ENCODE data around the gene IDUA. TPM values are rescaled to one million over a fixed set of nuclear protein-coding genes. Genes with fewer than 3 reads are reported as not detected.
"Not testable (repeated sequence)": the region's sequence is repeated elsewhere in the genome, so short reads cannot be mapped to it uniquely, and the experiment has no call there.

The IDUA gene
- polyA plus RNA-seq, 12 donors, result 6.8 to 19.7 (median 11.1) TPM; not detected in 1

DNA sequence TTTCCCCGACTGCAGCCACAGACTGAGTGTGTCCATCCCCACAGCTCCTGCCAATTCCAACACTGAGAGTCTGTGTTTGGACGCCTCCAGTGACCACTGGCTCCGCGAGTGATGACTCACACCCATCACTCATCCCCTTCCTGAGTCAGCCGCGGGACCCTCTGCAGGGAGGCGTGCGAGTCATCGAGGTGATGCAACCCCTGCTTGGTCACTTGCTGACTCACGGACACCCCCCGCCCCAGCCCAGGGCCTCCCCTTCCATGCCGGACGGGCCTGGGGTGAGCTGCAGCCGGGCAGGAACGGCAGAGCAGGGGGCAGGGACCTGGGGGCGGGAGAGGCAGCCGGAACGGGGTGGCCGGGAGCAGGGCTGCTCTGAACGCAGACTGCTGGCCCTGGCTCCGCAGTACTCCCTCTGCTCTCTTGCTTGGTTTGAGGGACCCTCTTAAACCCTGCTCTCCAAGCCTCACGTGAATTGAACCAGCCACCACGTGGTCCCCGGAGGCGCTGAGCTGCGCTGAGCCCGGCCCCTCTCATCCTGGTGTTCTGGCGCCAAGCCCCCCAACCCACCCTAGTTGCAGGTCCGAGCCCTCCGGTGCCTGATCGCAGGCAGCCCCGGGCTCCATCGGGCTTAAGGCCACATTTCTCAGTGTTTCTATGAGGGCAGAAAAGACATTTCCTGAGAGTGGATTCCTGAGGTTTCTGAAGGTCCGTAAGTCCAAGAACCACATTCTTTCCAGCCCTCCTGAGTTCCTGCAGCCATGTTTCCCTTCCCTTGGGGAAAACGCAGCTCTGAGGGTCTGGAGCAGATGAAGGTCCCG, 57.0 kb downstream of the IDUA start:
- DNase-seq, result peak; percentile 81

GRCh38 chr4:1044469-1045192, 57.8 kb downstream of the IDUA start:
- DNase-seq, result no peak

GRCh38 chr4:1045193-1045594, 58.4 kb downstream of the IDUA start:
- no peak for DNase-seq

DNA sequence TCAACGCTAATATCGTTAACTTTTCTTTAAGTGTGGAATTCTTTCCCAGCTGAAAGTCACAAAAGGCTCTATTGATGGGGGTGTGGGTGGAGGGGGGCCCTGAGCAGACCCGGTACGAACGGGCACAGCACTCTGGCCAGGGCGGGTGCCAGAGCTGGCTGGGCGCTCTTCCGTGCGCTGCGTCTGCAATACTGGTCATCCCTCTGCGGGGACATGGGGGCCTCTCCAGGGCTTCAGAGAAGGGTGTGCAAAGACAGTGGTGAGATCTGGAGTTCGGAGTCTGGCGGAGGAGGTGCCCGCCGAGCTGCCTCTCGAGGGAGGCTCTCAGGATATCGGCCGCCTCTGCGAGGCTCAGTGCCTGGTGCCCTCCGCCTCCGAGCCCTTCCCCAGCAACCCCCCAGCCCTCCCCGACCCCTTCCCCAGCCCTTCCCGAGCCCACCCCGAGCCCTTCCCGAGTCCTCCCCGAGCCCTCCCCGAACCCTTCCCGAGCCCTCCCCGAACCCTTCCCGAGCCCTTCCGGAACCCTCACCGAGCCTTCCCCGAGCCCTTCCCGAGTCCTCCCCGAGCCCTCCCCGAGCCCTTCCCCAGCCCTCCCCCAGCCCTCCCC, 58.9 kb downstream of the IDUA start:
- DNase-seq, result no peak

- DNase-seq, result peak; percentile 85
Observed at GRCh38 chr4:1046581-1047011, 59.8 kb downstream of the IDUA start.

DNA sequence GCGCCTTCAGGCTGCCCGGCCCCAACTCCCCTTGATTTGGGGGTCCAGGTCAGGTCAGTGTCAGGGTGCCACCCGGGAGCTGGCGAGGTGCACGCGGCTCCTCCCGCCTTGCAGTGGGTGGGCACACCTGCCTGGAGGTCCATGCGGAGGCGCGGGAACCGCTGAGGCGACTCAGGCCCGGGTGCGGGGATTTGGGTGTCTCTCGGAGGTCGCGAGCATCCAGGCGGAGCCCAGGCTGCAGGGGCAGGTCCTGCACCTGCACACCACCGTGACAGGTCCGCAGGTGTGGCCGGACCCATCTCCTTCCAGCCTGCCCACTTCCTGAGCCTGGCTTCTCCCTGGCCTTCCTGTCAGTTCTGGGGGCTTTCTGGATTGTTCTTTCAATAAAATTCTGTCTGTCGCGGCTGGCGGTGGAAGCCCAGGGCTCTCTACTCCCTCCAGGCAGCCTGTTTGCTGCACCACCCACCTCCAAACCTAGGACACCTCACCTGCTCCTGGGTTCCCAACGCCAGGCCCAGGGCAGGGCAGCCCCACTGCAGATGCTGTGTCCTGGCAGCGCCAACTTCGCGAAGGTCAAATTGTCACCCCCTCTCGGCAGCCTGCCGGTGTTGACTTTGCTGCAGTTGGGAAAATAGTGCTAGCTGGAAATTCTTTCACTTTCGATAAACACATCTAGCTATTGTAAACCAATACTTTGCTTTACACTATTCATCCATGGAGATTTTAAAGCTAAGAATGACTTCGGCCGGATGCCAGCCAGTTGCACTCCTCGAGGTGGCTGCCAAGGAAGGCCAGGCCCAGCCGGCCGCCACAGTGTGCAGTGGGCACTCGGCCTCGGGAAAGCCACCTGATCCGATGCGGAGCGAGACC, 60.5 kb downstream of the IDUA start:
- DNase-seq, result no peak

GRCh38 chr4:1047976-1048772, 61.3 kb downstream of the IDUA start:
- DNase-seq, result no peak

DNA sequence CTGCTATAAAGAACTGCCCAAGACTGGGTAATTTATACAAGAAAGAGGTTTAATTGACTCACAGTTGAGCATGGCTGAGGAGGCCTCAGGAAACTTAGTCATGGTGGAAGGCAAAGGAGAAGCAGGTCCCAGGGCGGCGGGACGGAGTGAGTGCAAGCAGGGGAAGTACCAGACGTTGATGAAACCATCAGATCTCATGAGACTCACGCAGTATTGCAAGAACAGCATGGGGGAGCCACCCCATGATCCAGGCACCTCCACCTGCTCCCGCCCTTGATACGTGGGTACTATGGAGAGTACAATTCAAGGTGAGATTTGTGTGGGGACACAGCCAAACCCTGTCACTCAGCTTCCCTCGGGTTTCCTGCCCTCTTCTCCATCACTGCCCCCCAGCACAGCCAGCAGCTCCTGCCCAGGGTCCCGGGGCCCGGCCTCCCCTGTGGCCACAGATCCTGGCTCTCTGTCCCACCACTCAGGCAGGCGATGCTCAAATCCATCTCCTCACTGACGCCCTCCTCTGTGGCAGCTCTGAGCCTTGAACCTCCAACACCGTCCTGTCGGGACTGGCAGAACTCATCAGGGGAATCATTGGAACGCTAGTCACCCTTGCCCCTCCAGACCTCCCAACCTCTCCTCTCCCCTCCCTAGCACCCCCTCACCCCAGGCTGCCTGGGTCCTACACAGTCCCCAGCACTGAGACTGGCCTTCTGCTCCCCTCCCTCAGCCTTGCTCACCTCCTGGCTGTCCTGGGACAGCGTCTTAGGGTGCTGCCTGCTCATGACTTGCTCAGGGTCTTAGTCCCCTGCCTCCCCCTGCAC, 62.1 kb downstream of the IDUA start:
- DNase-seq, result no peak

- DNase-seq, result no peak
Observed at GRCh38 chr4:1049591-1049905, 62.7 kb downstream of the IDUA start.

- DNase-seq, result no peak
Observed at GRCh38 chr4:1050486-1051213, 63.8 kb downstream of the IDUA start.

- no peak for DNase-seq
Observed at GRCh38 chr4:1051472-1051871, 64.6 kb downstream of the IDUA start.

DNA sequence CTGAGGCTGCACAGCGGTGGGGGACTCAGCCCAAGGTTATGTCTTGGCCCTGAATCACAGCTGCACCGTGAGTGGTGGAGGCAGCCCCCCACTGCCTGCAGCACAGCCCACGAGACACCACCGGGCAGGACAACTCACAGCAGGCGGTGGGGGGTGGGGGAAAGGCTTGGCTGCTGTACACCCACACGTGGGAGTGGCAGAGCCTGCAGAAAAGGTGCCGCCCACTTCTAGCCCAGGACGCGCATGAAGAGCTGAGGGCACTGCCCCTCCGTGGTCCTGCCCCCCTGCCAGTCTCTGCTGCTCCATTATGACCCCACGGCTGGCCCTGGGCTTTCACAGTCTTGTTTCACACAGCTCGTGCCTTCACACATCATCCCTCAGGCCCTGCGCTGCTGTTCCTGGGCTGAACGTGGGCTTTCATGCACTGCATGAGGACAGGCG, 65.4 kb downstream of the IDUA start:
- no peak for DNase-seq

DNA sequence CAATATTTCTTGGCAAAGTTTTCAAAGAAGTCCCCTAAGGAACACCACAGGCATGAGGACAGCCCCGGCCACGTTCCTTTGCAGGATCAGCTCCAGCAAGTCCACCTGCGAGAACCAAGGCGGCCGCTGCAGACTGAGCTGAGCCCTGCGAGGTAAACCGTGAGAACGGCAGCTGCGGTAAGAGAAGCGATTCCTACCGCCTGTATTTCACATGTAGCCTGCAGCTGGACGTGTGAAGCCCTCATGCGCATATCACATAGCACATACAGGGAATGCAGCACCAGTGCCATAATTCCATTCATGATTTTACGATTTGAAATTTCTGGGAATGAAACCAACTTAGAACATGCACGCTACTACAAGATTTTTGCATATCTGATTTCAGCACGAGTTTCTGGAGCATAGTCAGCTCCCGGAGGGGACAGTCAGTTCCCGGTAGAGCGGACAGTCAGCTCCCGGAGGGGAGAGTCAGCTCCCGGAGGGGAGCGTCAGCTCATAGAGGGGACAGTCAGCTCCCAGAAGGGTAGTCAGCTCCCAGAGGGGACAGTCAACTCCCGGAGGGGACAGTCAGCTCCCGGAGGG, 66.3 kb downstream of the IDUA start:
- DNase-seq, result peak; percentile 74

DNA sequence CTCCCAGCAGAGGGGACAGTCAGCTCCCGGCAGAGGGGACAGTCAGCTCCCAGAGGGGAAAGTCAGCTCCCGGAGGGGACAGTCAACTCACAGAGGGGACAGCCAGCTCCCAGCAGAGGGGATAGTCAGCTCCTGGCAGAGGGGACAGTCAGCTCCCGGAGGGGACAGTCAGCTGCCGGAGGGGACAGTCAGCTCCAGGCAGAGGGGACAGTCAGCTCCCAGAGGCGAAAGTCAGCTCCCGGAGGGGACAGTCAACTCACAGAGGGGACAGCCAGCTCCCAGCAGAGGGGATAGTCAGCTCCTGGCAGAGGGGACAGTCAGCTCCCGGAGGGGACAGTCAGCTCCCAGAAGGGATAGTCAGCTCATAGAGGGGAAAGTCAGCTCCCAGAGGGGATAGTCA, 67.0 kb downstream of the IDUA start:
- DNase-seq, result not testable (repeated sequence)

Other genes starting within 250 kb of the IDUA start
- gene CPLX1, start 160.9 kb upstream of the IDUA start, polyA plus RNA-seq (ENCODE audit: insufficient read length in 12 of 12), result 1 to 10 TPM in 1 of 12 donors, under 1 TPM in 9, not detected in 2; 0.12 to 1.7 (median 0.33) TPM
- gene GAK, start 54.7 kb upstream of the IDUA start, polyA plus RNA-seq (ENCODE audit: insufficient read length in 12 of 12), result 10 to 100 TPM in 11 of 12 donors, not detected in 1; 21.9 to 63.2 (median 31.1) TPM
- 10 to 100 TPM in 11 of 12 donors, not detected in 1; 12.9 to 45.9 (median 16.8) TPM for gene TMEM175, start 54.6 kb upstream of the IDUA start, polyA plus RNA-seq (ENCODE audit: insufficient read length in 12 of 12)
- 10 to 100 TPM in 1 of 12 donors, 1 to 10 TPM in 10, not detected in 1; 3.2 to 19.4 (median 4.5) TPM for gene DGKQ, start 13.5 kb upstream of the IDUA start, polyA plus RNA-seq (ENCODE audit: insufficient read length in 12 of 12)
- gene SLC26A1, start 6.4 kb downstream of the IDUA start, polyA plus RNA-seq (ENCODE audit: insufficient read length in 12 of 12), result 1 to 10 TPM in 10 of 12 donors, not detected in 2; 2.5 to 5.9 (median 3.8) TPM
- gene FGFRL1, start 24.6 kb downstream of the IDUA start, polyA plus RNA-seq (ENCODE audit: insufficient read length in 12 of 12), result 100 to 1,000 TPM in 10 of 12 donors, 10 to 100 TPM in 2; 87.4 to 371 (median 185) TPM
- 1 to 10 TPM in 11 of 12 donors, not detected in 1; 2.3 to 10.0 (median 3.7) TPM for gene RNF212, start 126.5 kb downstream of the IDUA start, polyA plus RNA-seq (ENCODE audit: insufficient read length in 12 of 12)
- gene SPON2, start 185.5 kb downstream of the IDUA start, polyA plus RNA-seq (ENCODE audit: insufficient read length in 12 of 12), result 10 to 100 TPM in 11 of 12 donors, not detected in 1; 32.9 to 86.0 (median 45.5) TPM